Body of pancreas (tissue), 4 donors: ENCODE results near the gene FADS3.

Experiments
- CTCF ChIP-seq, 7 experiments: fragments of 450-650 bp in 4 of 7; fragments of 200-600 bp in 3 of 7; sonication (generic) in 3 of 7; IDR thresholded peaks; one replicate each; pipeline ENCODE4 v1.5.1; 2016 to 2019; ENCODE audit warnings: antibody characterized with exemption in 7 of 7
- POLR2A ChIP-seq, 3 donors: fragments of 450-650 bp; IDR thresholded peaks; one replicate each; pipeline ENCODE4 v1.6.1; 2016; ENCODE audit warnings: antibody characterized with exemption in 3 of 3, mild to moderate bottlenecking in 2 of 3

- TF ChIP-seq CTCF (IDR thresholded peaks at IDR 0.05) (no peak), POLR2A (IDR thresholded peaks at IDR 0.05) (no peak)
Observed at GRCh38 chr11:61863548-61864081, 27.7 kb downstream of the FADS3 start.
